Breast epithelium (tissue), 4 donors: Measurements from ENCODE around the gene ZIC2. TPM values are rescaled to one million over a fixed set of nuclear protein-coding genes. Genes with fewer than 3 reads are reported as not detected.
A peak's percentile ranks its signal among the peaks of the same experiment; 100 is the strongest.

ENCODE experiments used
- DNase-seq, 2 donors: peaks; one replicate each; pipeline ENCODE4 v3.0.0-alpha.2; 2019; ENCODE audit warnings: low spot score in 2 of 2
- H3K27ac ChIP-seq, 2 donors: fragments of 200-600 bp; sonication (generic) in 1 of 2; one replicate each; pipeline ENCODE4 v1.5.1; 2016 to 2019; ENCODE audit warnings: mild to moderate bottlenecking in 1 of 2
- H3K27me3 ChIP-seq, 2 donors: fragments of 200-600 bp; sonication (generic) in 1 of 2; one replicate each; pipeline versions ENCODE4 v1.5.1 to v1.6.0; 2017 to 2019; ENCODE audit warnings: control low read depth in 1 of 2, mild to moderate bottlenecking in 1 of 2
- H3K36me3 ChIP-seq: fragments of 200-600 bp; one replicate; pipeline ENCODE4 v1.5.1; 2019
- H3K4me1 ChIP-seq, 2 donors: fragments of 200-600 bp; sonication (generic); one replicate each; pipeline ENCODE4 v1.5.1; 2016 to 2019; ENCODE audit warnings: control low read depth in 1 of 2
- H3K4me3 ChIP-seq, 3 donors: fragments of 200-600 bp; sonication (generic); 1 replicate in 2 of 3; 2 replicates in 1 of 3; pipeline ENCODE4 v1.5.1; 2016 to 2019; ENCODE audit warnings: mild to moderate bottlenecking in 3 of 3, moderate library complexity in 2 of 3
- H3K9me3 ChIP-seq, 2 donors: fragments of 200-600 bp; sonication (generic) in 1 of 2; one replicate each; pipeline ENCODE4 v1.5.1; 2016 to 2019; ENCODE audit warnings: control low read depth in 1 of 2
- POLR2A ChIP-seq: fragments of 450-650 bp; IDR thresholded peaks from one replicate; pipeline ENCODE4 v1.6.1; 2016; ENCODE audit warnings: antibody characterized with exemption, mild to moderate bottlenecking, moderate library complexity
- POLR2AphosphoS5 ChIP-seq, 3 donors: sonication (generic); formaldehyde crosslinking; IDR thresholded peaks; one replicate each; pipeline ENCODE4 v1.6.1; 2017; ENCODE audit warnings: antibody characterized with exemption in 3 of 3
- intact Hi-C: fragments of 100-400 bp; cut with DNase I; formaldehyde crosslinking; loops from one replicate; pipeline ENCODE4 v1.15.1; 2023; ENCODE audit warnings: low total_unique reads
- total RNA-seq, 3 donors: library from RNA; depleted of rRNA; stranded (reverse); fragments of >200 nt; gene quantifications; one replicate each; pipeline ENCODE4 v1.1.0, GENCODE V29; 2016
- TF ChIP-seq, protein P1 (sequence below), 3 donors: fragments of 450-650 bp; IDR thresholded peaks; one replicate each; pipeline ENCODE4 v1.5.1; 2016 to 2017; ENCODE audit warnings: antibody characterized with exemption in 3 of 3, mild to moderate bottlenecking in 3 of 3, moderate library complexity in 3 of 3

Gene ZIC2
- total RNA-seq, 3 donors from 2014 or later, result 0.15 TPM; not detected in 2

DNA sequence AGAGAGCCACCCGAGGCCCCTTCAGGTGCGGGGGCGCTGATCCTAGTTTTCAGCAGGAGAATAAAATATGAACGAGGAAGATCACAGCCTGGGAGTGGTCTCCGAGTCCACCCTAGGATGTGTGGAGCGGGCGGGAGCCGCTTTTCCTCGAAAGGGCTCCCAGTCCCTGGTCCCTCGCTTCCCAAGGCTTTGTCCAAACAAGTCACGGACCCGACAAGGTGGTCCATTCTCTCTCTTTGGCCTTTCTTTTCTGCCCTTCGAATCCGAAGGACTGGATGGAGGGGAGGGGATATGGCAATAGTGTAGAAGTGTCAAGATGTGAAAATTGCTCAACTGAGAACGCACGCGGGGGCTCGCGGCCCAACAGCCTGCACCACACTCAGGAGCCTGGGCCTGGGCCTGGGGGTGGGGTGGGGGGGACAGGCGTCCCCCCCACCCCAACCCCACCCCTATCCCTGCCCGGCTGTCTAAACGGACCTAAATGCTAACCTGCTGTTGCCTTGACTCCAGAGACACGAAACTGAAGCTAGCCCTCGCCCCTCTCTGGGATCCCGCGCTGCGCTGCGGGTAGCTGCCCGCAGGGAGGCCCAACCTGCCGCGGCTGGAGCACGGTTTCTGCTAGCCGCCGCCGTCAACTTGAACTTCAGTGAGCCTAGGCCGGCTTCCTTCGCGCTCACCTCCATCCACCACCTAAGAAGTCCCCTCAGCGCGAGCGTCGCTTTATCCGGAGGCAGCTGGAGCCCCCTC, 7.1 kb downstream of the ZIC2 start:
- H3K4me3 ChIP-seq, result peak overlapping the region in 1 of 3 donors; percentile 12
- no peak for DNase-seq
- H3K36me3 ChIP-seq, result no peaks in the 10 kb centered on the region
- peaks cover 17 to 98% of the 10 kb centered on the region in 2 donors for H3K27me3 ChIP-seq
- H3K4me1 ChIP-seq, result no peaks in the 10 kb centered on the region
- TF ChIP-seq, protein P1, sequence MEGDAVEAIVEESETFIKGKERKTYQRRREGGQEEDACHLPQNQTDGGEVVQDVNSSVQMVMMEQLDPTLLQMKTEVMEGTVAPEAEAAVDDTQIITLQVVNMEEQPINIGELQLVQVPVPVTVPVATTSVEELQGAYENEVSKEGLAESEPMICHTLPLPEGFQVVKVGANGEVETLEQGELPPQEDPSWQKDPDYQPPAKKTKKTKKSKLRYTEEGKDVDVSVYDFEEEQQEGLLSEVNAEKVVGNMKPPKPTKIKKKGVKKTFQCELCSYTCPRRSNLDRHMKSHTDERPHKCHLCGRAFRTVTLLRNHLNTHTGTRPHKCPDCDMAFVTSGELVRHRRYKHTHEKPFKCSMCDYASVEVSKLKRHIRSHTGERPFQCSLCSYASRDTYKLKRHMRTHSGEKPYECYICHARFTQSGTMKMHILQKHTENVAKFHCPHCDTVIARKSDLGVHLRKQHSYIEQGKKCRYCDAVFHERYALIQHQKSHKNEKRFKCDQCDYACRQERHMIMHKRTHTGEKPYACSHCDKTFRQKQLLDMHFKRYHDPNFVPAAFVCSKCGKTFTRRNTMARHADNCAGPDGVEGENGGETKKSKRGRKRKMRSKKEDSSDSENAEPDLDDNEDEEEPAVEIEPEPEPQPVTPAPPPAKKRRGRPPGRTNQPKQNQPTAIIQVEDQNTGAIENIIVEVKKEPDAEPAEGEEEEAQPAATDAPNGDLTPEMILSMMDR (IDR thresholded peaks at IDR 0.05), result no peak
- TF ChIP-seq POLR2AphosphoS5 (IDR thresholded peaks at IDR 0.05), result no peak
- no peak for TF ChIP-seq POLR2A
- intact Hi-C loops, result no loop called here
- no peak overlapping the region for H3K27ac ChIP-seq
- no peaks in the 10 kb centered on the region for H3K9me3 ChIP-seq

DNA sequence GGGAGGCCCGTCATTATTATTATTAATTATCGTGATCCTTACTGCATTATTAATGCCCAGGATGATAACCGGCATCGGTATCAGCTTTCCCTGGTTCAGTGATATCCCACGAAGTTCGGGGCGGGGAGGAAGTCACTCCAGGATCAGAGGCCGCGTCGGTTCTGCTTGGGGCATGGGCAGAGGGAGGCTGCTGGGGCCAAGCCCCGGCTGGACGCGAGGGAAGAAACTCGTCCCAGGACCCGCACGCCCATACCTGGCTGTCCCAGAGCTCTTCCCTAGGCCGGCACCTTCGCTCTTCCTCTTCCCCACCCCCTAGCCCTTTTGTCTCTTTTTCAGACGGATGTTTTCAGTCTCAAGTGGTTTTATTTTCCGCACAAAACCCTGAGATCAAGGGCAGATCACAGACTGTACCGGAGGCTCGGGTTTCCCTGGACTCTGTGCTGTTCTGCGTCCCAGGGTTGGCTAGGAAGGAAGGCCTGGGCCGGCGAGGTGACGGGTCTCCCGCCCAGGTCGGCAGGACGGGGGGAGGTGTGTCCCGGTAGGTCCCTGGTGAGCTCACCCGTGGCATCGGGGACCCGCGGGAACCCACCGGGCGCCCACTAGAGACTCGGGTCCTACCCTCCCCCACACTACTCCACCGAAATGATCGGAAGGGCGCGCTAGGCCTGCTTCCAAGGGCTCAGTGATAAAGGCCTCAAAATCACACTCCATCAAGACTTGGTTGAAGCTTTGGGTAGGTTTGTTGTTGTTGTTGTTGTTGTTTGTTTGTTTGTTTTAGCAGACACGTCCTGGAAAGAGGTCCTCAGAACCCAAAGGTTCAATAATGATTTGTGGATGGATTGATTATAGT, 7.9 kb downstream of the ZIC2 start:
- DNase-seq, result no peak

DNA sequence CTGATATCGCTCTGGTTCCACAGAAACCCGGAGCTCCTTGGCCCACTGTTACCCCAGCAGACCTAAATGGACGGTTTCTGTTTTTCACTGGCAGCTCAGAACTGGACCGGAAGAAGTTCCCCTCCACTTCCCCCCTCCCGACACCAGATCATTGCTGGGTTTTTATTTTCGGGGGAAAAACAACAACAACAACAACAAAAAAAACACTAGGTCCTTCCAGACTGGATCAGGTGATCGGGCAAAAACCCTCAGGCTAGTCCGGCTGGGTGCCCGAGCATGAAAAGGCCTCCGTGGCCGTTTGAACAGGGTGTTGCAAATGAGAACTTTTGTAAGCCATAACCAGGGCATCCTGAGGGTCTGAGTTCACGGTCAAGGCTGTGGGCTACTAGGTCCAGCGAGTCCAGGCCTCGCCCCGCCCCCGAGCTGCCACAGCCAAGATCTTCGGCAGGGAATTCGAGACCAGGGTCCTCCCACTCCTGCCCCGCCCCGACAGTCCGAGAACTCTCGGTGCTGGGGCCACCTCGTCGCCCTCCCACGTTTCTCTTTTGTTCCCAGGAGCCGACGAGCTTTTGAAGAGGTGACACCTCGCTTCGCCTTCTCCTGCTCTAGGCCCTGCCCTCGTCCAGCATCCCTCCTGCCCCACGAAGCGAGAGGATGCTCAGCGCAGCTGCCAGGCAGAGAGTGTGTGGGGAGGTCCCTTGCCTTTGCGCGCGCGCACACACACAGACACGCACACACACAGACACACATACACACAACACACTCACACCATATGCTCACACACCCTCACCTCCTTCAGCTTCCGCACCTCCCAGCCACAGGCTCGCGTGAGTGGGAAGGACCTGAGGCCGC, 8.8 kb downstream of the ZIC2 start:
- peaks cover 14 to 99% of the 10 kb centered on the region in 2 donors for H3K27me3 ChIP-seq
- H3K27ac ChIP-seq, result no peak overlapping the region
- no peaks in the 10 kb centered on the region for H3K9me3 ChIP-seq
- no peak overlapping the region for H3K4me3 ChIP-seq
- no peak for DNase-seq
- intact Hi-C loops, result no loop called here
- no peaks in the 10 kb centered on the region for H3K36me3 ChIP-seq
- no peaks in the 10 kb centered on the region for H3K4me1 ChIP-seq
- no peak for TF ChIP-seq POLR2A

More for the DNA sequence above, 7.9 kb downstream of the ZIC2 start:
- no peaks in the 10 kb centered on the region for H3K9me3 ChIP-seq
- peaks cover 17 to 98% of the 10 kb centered on the region in 2 donors for H3K27me3 ChIP-seq
- intact Hi-C loops, result no loop called here
- peak overlapping the region in 1 of 3 donors; percentile 12 for H3K4me3 ChIP-seq
- TF ChIP-seq POLR2AphosphoS5 (IDR thresholded peaks at IDR 0.05), result no peak
- TF ChIP-seq POLR2A, result no peak
- TF ChIP-seq, protein P1 (IDR thresholded peaks at IDR 0.05), result no peak
- H3K36me3 ChIP-seq, result no peaks in the 10 kb centered on the region
- no peaks in the 10 kb centered on the region for H3K4me1 ChIP-seq
- H3K27ac ChIP-seq, result no peak overlapping the region

DNA sequence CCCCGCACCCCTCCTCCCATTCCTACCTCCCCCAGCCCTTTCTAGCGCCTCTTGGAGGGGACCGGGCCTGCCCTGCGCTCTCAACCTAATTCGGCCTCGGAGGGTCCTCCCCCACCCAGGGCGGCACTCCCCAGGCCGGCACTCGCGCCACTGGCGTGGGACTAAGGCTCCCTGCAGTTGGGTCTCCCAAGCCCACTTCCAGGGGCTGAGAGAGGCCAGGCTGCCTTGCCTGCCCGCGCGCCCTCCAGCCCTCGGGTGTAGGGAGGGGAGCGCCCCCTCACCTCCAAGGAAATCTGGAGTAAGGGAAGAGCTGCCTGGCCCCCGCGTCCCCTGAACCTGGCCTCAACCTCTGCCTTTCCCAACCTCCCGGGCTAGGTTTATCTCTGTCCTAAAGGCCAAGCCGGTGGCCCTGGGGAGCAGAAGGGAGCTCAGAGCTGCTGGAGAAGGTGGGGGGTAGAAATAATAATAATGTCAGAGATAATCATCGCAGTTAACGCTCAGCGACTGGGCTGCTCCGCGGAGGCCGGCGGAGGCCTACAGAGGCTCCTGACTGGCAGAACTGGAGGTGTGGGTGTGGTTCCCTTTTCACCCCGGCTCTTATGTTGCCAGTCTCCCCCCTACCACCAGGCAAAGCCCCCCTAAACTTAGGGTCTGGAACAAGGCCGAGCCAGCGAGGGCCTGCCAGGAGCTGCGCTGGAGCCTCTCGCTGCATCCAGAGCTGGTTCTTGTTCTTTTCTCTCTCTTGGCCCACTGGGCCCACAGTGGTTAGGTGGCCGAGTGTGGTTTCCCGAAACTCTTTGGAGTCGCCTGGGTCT, 9.6 kb downstream of the ZIC2 start:
- DNase-seq, result no peak
- intact Hi-C loops, result no loop called here
- Histone ChIP-seq H3K36me3 (no peaks in the 10 kb centered on the region), H3K4me3 (no peak overlapping the region), H3K4me1 (no peaks in the 10 kb centered on the region), H3K27me3 (peaks cover 14 to 100% of the 10 kb centered on the region in 2 donors), H3K27ac (no peak overlapping the region), H3K9me3 (no peaks in the 10 kb centered on the region)
- TF ChIP-seq POLR2A (no peak), POLR2AphosphoS5 (IDR thresholded peaks at IDR 0.05) (no peak)
- TF ChIP-seq, protein P1 (IDR thresholded peaks at IDR 0.05), result no peak
